Peyer's patch (tissue), 4 donors: ENCODE data around the gene TBCB. TPM values are rescaled to one million over a fixed set of nuclear protein-coding genes. Genes with fewer than 3 reads are reported as not detected.

Experiments used
- DNase-seq, 3 donors: peaks; one replicate each; pipeline ENCODE4 v3.0.0-alpha.2; 2017 to 2019
- H3K27ac ChIP-seq, 4 donors: fragments of 200-600 bp; sonication (generic); one replicate each; pipeline ENCODE4 v1.5.1; 2016 to 2019
- H3K27me3 ChIP-seq, 2 donors: fragments of 200-600 bp; sonication (generic); one replicate each; pipeline ENCODE4 v1.5.1; 2019
- H3K36me3 ChIP-seq, 3 donors: fragments of 200-600 bp; sonication (generic); one replicate each; pipeline ENCODE4 v1.5.1; 2016 to 2019
- H3K4me1 ChIP-seq, 4 donors: fragments of 200-600 bp; sonication (generic); one replicate each; pipeline ENCODE4 v1.5.1; 2016 to 2019
- H3K4me3 ChIP-seq, 4 donors: fragments of 200-600 bp; sonication (generic); 1 replicate in 3 of 4; 2 replicates in 1 of 4; pipeline ENCODE4 v1.5.1; 2016 to 2019; ENCODE audit warnings: mild to moderate bottlenecking in 1 of 4
- H3K9me3 ChIP-seq, 4 donors: fragments of 200-600 bp; sonication (generic); one replicate each; pipeline ENCODE4 v1.5.1; 2016 to 2019; ENCODE audit warnings: mild to moderate bottlenecking in 1 of 4
- CTCF ChIP-seq, 6 experiments: fragments of 450-650 bp in 4 of 6; fragments of 200-600 bp in 2 of 6; sonication (generic) in 1 of 6; IDR thresholded peaks; one replicate each; pipeline ENCODE4 v1.5.1; 2017 to 2019; ENCODE audit warnings: antibody characterized with exemption in 6 of 6, mild to moderate bottlenecking in 3 of 6, moderate library complexity in 1 of 6
- POLR2A ChIP-seq, 2 donors: fragments of 450-650 bp; IDR thresholded peaks; one replicate each; pipeline ENCODE4 v1.5.1; 2017; ENCODE audit warnings: antibody characterized with exemption in 2 of 2, mild to moderate bottlenecking in 2 of 2, moderate library complexity in 2 of 2
- total RNA-seq, 4 donors: library from RNA; depleted of rRNA; stranded (reverse); fragments of >200 nt; gene quantifications; one replicate each; pipeline ENCODE4 v1.1.0, GENCODE V29; 2016

TBCB gene
- total RNA-seq, 4 donors from 2014 or later: 59.7 to 81.7 (median 69.1) TPM

GRCh38 chr19:36139473-36140303 is 24.4 kb downstream of the TBCB start, which contains the start of gene CAPNS1:
CAPNS1 (plus strand) TSS chr19:36140066; CDS start chr19:36141012, 946 bp downstream.
- H3K27me3 ChIP-seq: no peaks in the 10 kb centered on the region
- peaks cover 0 to 18% (median 5%) of the 10 kb centered on the region in 4 donors for H3K4me1 ChIP-seq
- TF ChIP-seq CTCF (IDR thresholded peaks at IDR 0.05): peak in 2 of 6 experiments; percentile 9 to 23
- peak; percentile 96 to 98 for TF ChIP-seq POLR2A (IDR thresholded peaks at IDR 0.05)
- peaks cover 0 to 31% (median 0%) of the 10 kb centered on the region in 3 donors for H3K36me3 ChIP-seq
- no peaks in the 10 kb centered on the region for H3K9me3 ChIP-seq
- H3K4me3 ChIP-seq: peak within 1 kb of the TSS; percentile 69 to 86 (median 82)
- peak; percentile 92 to 98 (median 98) for DNase-seq
- peak within 1 kb of the TSS; percentile 93 to 99 (median 97) for H3K27ac ChIP-seq

- Histone ChIP-seq H3K4me1 (peaks cover 0 to 18% (median 5%) of the 10 kb centered on the region in 4 donors), H3K36me3 (peaks cover 0 to 38% (median under 1%) of the 10 kb centered on the region in 3 donors)
- peak in 2 of 3 donors; percentile 50 to 72 for DNase-seq
Measured at GRCh38 chr19:36140304-36141038, 25.2 kb downstream of the TBCB start.

GRCh38 chr19:36141039-36141927 is 26.0 kb downstream of the TBCB start:
- Histone ChIP-seq H3K9me3 (no peaks in the 10 kb centered on the region), H3K27me3 (no peaks in the 10 kb centered on the region), H3K36me3 (peaks cover 0 to 47% (median 2%) of the 10 kb centered on the region in 3 donors), H3K27ac (peak overlapping the region; percentile 93 to 99 (median 97)), H3K4me1 (peaks cover 0 to 18% (median 5%) of the 10 kb centered on the region in 4 donors), H3K4me3 (peak overlapping the region; percentile 69 to 86 (median 82))
- no peak for TF ChIP-seq CTCF (IDR thresholded peaks at IDR 0.05)
- TF ChIP-seq POLR2A (IDR thresholded peaks at IDR 0.05): peak; percentile 35 to 75
- DNase-seq: peak; percentile 86 to 95 (median 94)

More at GRCh38 chr19:36140304-36141038, 25.2 kb downstream of the TBCB start:
- no peak for TF ChIP-seq CTCF (IDR thresholded peaks at IDR 0.05)
- TF ChIP-seq POLR2A (IDR thresholded peaks at IDR 0.05): no peak
- Histone ChIP-seq H3K9me3 (no peaks in the 10 kb centered on the region), H3K27ac (peak overlapping the region; percentile 93 to 99 (median 97)), H3K27me3 (no peaks in the 10 kb centered on the region), H3K4me3 (peak overlapping the region; percentile 69 to 86 (median 82))

GRCh38 chr19:36142046-36142445 is 26.8 kb downstream of the TBCB start:
- no peak for DNase-seq
- H3K27ac ChIP-seq: peak overlapping the region in 1 of 4 donors; percentile 7
- peaks cover 0 to 17% (median 5%) of the 10 kb centered on the region in 4 donors for H3K4me1 ChIP-seq
- no peaks in the 10 kb centered on the region for H3K27me3 ChIP-seq
- peaks cover 0 to 54% (median 2%) of the 10 kb centered on the region in 3 donors for H3K36me3 ChIP-seq
- no peak for TF ChIP-seq POLR2A (IDR thresholded peaks at IDR 0.05)
- peak overlapping the region in 1 of 4 donors; percentile 86 for H3K4me3 ChIP-seq
- H3K9me3 ChIP-seq: no peaks in the 10 kb centered on the region

GRCh38 chr19:36142496-36142895 is 27.2 kb downstream of the TBCB start:
- peaks cover 0 to 59% (median 2%) of the 10 kb centered on the region in 3 donors for H3K36me3 ChIP-seq
- H3K4me3 ChIP-seq: no peak overlapping the region
- TF ChIP-seq CTCF (IDR thresholded peaks at IDR 0.05) (no peak), POLR2A (IDR thresholded peaks at IDR 0.05) (no peak)
- no peaks in the 10 kb centered on the region for H3K27me3 ChIP-seq
- peaks cover 0 to 12% (median 5%) of the 10 kb centered on the region in 4 donors for H3K4me1 ChIP-seq
- no peaks in the 10 kb centered on the region for H3K9me3 ChIP-seq
- H3K27ac ChIP-seq: no peak overlapping the region
- DNase-seq: no peak
